Ishikawa (cell line): ENCODE data around the gene TNFSF12.

Experiments used
- CEBPB ChIP-seq: IDR thresholded peaks from 2 replicates; pipeline ENCODE4 v1.6.1; 2012
- CREB1 ChIP-seq: IDR thresholded peaks from 2 replicates; pipeline ENCODE4 v1.6.1; 2012; ENCODE audit warnings: low read depth
- EGR1 ChIP-seq: IDR thresholded peaks from 2 replicates; pipeline ENCODE4 v1.6.1; 2012
- EP300 ChIP-seq: IDR thresholded peaks from 2 replicates; pipeline ENCODE4 v1.6.1; 2012; ENCODE audit warnings: borderline replicate concordance
- FOXM1 ChIP-seq: IDR thresholded peaks from 2 replicates; pipeline ENCODE4 v1.6.1; 2012; ENCODE audit warnings: low read depth, borderline replicate concordance
- MAX ChIP-seq: IDR thresholded peaks from 2 replicates; pipeline ENCODE4 v1.6.1; 2012
- NFIC ChIP-seq: IDR thresholded peaks from 2 replicates; pipeline ENCODE4 v1.6.1; 2012
- RAD21 ChIP-seq: IDR thresholded peaks from 2 replicates; pipeline ENCODE4 v1.6.1; 2012; ENCODE audit warnings: low read depth
- TAF1 ChIP-seq: IDR thresholded peaks from 2 replicates; pipeline ENCODE4 v1.6.1; 2012; ENCODE audit warnings: low read depth, mild to moderate bottlenecking
- TCF12 ChIP-seq: IDR thresholded peaks from 2 replicates; pipeline ENCODE4 v1.6.1; 2012; ENCODE audit warnings: low read depth
- TEAD4 ChIP-seq: IDR thresholded peaks from 2 replicates; pipeline ENCODE4 v1.6.1; 2012
- USF1 ChIP-seq: IDR thresholded peaks from 2 replicates; pipeline ENCODE4 v1.6.1; 2012
- YY1 ChIP-seq: IDR thresholded peaks from 2 replicates; pipeline ENCODE4 v1.6.1; 2012; ENCODE audit warnings: low read depth
- ZBTB7A ChIP-seq: IDR thresholded peaks from 2 replicates; pipeline ENCODE4 v1.6.1; 2012; ENCODE audit warnings: low read depth
- TF ChIP-seq, protein P1 (sequence below): IDR thresholded peaks from 2 replicates; pipeline ENCODE4 v1.6.1; 2012; ENCODE audit warnings: low read depth, mild to moderate bottlenecking

TNFSF12 gene

DNA sequence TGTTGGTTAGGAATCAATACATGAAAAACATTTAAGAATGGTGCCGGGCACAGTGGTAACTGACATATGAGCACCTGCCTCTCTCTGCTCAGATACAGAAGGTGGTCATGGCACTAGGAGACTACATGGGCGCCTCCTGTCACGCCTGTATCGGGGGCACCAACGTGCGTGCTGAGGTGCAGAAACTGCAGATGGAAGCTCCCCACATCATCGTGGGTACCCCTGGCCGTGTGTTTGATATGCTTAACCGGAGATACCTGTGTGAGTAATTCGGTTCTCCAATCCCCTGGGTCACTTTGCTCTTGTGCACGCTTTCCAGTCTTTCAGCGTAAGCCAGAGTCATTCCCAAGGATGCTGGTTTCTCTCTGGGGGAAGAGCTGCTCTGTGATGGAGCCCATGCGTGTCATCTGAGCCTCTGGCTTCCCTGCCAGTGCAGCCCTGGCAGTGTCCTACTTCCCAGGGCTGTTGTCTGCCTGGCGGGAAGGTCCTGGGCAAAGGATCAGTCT, 27.6 kb downstream of the TNFSF12 start:
- TF ChIP-seq ZBTB7A (no peak), TEAD4 (no peak), YY1 (no peak), USF1 (no peak), CREB1 (no peak), EGR1 (no peak), TCF12 (no peak), RAD21 (no peak), CEBPB (no peak), EP300 (no peak), NFIC (no peak), MAX (no peak), TAF1 (no peak), FOXM1 (no peak)
- TF ChIP-seq, protein P1, sequence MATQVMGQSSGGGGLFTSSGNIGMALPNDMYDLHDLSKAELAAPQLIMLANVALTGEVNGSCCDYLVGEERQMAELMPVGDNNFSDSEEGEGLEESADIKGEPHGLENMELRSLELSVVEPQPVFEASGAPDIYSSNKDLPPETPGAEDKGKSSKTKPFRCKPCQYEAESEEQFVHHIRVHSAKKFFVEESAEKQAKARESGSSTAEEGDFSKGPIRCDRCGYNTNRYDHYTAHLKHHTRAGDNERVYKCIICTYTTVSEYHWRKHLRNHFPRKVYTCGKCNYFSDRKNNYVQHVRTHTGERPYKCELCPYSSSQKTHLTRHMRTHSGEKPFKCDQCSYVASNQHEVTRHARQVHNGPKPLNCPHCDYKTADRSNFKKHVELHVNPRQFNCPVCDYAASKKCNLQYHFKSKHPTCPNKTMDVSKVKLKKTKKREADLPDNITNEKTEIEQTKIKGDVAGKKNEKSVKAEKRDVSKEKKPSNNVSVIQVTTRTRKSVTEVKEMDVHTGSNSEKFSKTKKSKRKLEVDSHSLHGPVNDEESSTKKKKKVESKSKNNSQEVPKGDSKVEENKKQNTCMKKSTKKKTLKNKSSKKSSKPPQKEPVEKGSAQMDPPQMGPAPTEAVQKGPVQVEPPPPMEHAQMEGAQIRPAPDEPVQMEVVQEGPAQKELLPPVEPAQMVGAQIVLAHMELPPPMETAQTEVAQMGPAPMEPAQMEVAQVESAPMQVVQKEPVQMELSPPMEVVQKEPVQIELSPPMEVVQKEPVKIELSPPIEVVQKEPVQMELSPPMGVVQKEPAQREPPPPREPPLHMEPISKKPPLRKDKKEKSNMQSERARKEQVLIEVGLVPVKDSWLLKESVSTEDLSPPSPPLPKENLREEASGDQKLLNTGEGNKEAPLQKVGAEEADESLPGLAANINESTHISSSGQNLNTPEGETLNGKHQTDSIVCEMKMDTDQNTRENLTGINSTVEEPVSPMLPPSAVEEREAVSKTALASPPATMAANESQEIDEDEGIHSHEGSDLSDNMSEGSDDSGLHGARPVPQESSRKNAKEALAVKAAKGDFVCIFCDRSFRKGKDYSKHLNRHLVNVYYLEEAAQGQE: no peak

DNA sequence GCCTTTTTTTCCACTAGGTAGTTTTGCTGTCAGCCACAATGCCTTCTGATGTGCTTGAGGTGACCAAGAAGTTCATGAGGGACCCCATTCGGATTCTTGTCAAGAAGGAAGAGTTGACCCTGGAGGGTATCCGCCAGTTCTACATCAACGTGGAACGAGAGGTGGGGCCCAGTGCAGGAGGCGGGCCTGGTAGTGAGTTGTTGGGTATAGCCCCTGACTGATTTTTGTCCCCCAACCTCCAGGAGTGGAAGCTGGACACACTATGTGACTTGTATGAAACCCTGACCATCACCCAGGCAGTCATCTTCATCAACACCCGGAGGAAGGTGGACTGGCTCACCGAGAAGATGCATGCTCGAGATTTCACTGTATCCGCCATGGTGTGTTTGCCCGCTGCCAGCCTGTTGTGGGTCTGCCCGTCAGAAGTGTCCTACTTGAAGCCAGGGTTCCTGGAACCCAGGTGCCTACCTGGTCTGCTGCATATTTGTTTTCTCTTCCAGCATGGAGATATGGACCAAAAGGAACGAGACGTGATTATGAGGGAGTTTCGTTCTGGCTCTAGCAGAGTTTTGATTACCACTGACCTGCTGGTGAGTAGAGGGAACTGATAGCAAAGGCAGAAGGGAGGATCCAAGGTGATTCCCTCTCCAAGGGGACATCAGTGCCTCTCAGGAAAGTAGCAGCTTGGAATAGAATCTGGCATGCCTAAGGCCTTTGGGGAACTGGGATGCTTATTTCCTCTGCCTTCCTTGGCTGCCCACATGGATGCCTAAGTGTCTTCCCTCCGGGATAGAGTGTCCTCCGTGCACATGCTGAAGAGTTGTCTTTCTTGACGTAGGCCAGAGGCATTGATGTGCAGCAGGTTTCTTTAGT, 28.7 kb downstream of the TNFSF12 start:
- TF ChIP-seq CEBPB (no peak), TAF1 (no peak), MAX (no peak), USF1 (no peak), TEAD4 (no peak), NFIC (no peak), TCF12 (no peak), RAD21 (no peak)

DNA sequence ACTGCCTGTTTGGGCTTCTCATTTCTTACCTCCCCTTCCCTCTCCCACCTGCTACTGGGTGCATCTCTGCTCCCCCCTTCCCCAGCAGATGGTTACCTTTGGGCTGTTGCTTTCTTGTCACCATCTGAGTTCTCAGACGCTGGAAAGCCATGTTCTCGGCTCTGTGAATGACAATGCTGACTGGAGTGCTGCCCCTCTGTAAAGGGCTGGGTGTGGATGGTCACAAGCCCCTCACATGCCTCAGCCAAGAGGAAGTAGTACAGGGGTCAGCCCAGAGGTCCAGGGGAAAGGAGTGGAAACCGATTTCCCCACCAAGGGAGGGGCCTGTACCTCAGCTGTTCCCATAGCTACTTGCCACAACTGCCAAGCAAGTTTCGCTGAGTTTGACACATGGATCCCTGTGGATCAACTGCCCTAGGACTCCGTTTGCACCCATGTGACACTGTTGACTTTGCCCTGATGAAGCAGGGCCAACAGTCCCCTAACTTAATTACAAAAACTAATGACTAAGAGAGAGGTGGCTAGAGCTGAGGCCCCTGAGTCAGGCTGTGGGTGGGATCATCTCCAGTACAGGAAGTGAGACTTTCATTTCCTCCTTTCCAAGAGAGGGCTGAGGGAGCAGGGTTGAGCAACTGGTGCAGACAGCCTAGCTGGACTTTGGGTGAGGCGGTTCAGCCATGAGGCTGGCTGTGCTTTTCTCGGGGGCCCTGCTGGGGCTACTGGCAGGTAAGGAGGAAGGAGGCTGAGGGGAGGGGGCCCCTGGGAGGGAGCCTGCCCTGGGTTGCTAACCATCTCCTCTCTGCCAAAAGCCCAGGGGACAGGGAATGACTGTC, 30.4 kb downstream of the TNFSF12 start, which contains the start of gene CD68:
CD68 (plus strand) TSS at position 638 of the 833 bp plus-strand sequence; CDS start at position 678, 40 bp downstream.
- TF ChIP-seq ZBTB7A (no peak), MAX (peak; percentile 44), RAD21 (no peak), EP300 (no peak), TCF12 (no peak), CEBPB (peak; percentile 69), CREB1 (0 out of 2 replicates have a peak, but pooled peaks have one; percentile 15), TAF1 (peak; percentile 3; the same call in 1 of the 2 replicates), TEAD4 (peak; percentile 17; the same call in 1 of the 2 replicates), FOXM1 (no peak), NFIC (peak; percentile 28; the same call in 1 of the 2 replicates)

GRCh38 chr17:7579834-7580603, 31.2 kb downstream of the TNFSF12 start:
- TF ChIP-seq TCF12: no peak
- TF ChIP-seq RAD21: no peak
- no peak for TF ChIP-seq MAX
- TF ChIP-seq, protein P1: no peak
- no peak for TF ChIP-seq USF1
- TF ChIP-seq EP300: no peak
- no peak for TF ChIP-seq CREB1
- no peak for TF ChIP-seq FOXM1
